Measurements from ENCODE around the gene NXPH1. TPM values are rescaled to one million over a fixed set of nuclear protein-coding genes. Genes with fewer than 3 reads are reported as not detected.

NXPH1 gene
- total RNA-seq, 1 experiment from 2014 or later: 0.59 TPM

DNA sequence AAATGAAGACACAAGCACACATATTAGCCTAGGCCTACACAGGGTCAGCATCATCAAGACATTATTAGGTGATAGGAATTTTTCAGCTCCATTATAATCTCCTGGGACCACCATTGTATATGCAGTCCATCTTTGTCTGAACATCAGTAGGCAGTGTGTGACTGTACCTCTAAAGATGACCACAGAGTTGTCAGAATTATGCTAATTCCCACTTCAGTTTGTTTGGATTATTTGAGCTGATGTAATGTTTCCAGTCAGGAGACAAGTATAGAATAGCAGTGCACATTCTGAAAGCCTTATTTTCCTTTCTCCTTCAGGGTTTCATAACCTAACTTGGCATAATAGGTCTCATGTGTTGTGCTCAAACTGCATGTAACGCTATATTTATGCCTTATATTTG, 306.4 kb downstream of the NXPH1 start (continued):
- TF ChIP-seq, protein P1, sequence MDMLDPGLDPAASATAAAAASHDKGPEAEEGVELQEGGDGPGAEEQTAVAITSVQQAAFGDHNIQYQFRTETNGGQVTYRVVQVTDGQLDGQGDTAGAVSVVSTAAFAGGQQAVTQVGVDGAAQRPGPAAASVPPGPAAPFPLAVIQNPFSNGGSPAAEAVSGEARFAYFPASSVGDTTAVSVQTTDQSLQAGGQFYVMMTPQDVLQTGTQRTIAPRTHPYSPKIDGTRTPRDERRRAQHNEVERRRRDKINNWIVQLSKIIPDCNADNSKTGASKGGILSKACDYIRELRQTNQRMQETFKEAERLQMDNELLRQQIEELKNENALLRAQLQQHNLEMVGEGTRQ (CRISPR knock-in tag; IDR thresholded peaks at IDR 0.05): no peak
- TF ChIP-seq, protein P2, sequence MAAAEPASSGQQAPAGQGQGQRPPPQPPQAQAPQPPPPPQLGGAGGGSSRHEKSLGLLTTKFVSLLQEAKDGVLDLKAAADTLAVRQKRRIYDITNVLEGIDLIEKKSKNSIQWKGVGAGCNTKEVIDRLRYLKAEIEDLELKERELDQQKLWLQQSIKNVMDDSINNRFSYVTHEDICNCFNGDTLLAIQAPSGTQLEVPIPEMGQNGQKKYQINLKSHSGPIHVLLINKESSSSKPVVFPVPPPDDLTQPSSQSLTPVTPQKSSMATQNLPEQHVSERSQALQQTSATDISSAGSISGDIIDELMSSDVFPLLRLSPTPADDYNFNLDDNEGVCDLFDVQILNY (CRISPR knock-in tag; IDR thresholded peaks at IDR 0.05): no peak
- TF ChIP-seq, protein P3, sequence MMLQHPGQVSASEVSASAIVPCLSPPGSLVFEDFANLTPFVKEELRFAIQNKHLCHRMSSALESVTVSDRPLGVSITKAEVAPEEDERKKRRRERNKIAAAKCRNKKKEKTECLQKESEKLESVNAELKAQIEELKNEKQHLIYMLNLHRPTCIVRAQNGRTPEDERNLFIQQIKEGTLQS (CRISPR knock-in tag; conservative IDR thresholded peaks at IDR 0.05): no peak
- TF ChIP-seq MYBL2 (CRISPR knock-in tag; IDR thresholded peaks at IDR 0.05) (no peak), JUN (CRISPR knock-in tag; IDR thresholded peaks at IDR 0.05) (no peak)

DNA sequence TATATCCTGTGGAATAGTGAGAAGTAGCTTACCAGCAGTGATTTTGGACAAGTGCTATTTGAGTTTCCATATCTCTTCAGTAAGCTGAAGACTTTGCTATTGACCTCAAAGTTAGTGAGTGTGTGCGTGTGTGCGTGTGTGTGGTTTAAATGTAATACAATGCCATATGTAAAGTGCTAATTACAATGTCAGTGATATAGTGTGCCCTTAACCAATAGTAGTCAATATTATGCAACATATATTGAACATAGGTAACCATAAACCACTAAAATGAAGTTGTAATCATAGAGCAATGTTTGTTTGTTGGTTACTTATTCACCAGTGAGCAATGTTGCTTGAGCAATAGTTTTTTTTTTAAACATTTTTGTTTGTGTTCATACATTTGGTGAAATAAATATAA, 309.4 kb downstream of the NXPH1 start:
- ChIA-PET POLR2A (no interaction called here), CTCF (no interaction called here)
- no peak overlapping the region for H3K4me3 Mint-ChIP-seq
- TF ChIP-seq EMX1 (CRISPR knock-in tag; IDR thresholded peaks at IDR 0.05) (no peak), NFYB (CRISPR knock-in tag; conservative IDR thresholded peaks at IDR 0.05; ENCODE audit: low read depth) (no peak), TEAD1 (CRISPR knock-in tag; IDR thresholded peaks at IDR 0.05) (no peak), ETV6 (CRISPR knock-in tag; IDR thresholded peaks at IDR 0.05) (no peak), ESRRA (CRISPR knock-in tag; IDR thresholded peaks at IDR 0.05; ENCODE audit: borderline replicate concordance) (no peak), MXD4 (CRISPR knock-in tag; IDR thresholded peaks at IDR 0.05; ENCODE audit: borderline replicate concordance) (no peak), GABPB1 (CRISPR knock-in tag; IDR thresholded peaks at IDR 0.05) (no peak), FOXJ3 (CRISPR knock-in tag; IDR thresholded peaks at IDR 0.05; ENCODE audit: borderline replicate concordance) (no peak), FOXP1 (CRISPR knock-in tag; IDR thresholded peaks at IDR 0.05; ENCODE audit: borderline replicate concordance) (no peak), MYBL2 (CRISPR knock-in tag; IDR thresholded peaks at IDR 0.05) (no peak), ZNF121 (CRISPR knock-in tag; IDR thresholded peaks at IDR 0.05) (no peak)
- TF ChIP-seq, protein P4, sequence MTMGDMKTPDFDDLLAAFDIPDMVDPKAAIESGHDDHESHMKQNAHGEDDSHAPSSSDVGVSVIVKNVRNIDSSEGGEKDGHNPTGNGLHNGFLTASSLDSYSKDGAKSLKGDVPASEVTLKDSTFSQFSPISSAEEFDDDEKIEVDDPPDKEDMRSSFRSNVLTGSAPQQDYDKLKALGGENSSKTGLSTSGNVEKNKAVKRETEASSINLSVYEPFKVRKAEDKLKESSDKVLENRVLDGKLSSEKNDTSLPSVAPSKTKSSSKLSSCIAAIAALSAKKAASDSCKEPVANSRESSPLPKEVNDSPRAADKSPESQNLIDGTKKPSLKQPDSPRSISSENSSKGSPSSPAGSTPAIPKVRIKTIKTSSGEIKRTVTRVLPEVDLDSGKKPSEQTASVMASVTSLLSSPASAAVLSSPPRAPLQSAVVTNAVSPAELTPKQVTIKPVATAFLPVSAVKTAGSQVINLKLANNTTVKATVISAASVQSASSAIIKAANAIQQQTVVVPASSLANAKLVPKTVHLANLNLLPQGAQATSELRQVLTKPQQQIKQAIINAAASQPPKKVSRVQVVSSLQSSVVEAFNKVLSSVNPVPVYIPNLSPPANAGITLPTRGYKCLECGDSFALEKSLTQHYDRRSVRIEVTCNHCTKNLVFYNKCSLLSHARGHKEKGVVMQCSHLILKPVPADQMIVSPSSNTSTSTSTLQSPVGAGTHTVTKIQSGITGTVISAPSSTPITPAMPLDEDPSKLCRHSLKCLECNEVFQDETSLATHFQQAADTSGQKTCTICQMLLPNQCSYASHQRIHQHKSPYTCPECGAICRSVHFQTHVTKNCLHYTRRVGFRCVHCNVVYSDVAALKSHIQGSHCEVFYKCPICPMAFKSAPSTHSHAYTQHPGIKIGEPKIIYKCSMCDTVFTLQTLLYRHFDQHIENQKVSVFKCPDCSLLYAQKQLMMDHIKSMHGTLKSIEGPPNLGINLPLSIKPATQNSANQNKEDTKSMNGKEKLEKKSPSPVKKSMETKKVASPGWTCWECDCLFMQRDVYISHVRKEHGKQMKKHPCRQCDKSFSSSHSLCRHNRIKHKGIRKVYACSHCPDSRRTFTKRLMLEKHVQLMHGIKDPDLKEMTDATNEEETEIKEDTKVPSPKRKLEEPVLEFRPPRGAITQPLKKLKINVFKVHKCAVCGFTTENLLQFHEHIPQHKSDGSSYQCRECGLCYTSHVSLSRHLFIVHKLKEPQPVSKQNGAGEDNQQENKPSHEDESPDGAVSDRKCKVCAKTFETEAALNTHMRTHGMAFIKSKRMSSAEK (CRISPR knock-in tag; IDR thresholded peaks at IDR 0.05; ENCODE audit: borderline replicate concordance): no peak
- TF ChIP-seq, protein P5, sequence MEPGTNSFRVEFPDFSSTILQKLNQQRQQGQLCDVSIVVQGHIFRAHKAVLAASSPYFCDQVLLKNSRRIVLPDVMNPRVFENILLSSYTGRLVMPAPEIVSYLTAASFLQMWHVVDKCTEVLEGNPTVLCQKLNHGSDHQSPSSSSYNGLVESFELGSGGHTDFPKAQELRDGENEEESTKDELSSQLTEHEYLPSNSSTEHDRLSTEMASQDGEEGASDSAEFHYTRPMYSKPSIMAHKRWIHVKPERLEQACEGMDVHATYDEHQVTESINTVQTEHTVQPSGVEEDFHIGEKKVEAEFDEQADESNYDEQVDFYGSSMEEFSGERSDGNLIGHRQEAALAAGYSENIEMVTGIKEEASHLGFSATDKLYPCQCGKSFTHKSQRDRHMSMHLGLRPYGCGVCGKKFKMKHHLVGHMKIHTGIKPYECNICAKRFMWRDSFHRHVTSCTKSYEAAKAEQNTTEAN (CRISPR knock-in tag; IDR thresholded peaks at IDR 0.05): no peak
- TF ChIP-seq, protein P6, sequence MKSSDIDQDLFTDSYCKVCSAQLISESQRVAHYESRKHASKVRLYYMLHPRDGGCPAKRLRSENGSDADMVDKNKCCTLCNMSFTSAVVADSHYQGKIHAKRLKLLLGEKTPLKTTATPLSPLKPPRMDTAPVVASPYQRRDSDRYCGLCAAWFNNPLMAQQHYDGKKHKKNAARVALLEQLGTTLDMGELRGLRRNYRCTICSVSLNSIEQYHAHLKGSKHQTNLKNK (CRISPR knock-in tag; IDR thresholded peaks at IDR 0.05): no peak
- TF ChIP-seq, protein P7, sequence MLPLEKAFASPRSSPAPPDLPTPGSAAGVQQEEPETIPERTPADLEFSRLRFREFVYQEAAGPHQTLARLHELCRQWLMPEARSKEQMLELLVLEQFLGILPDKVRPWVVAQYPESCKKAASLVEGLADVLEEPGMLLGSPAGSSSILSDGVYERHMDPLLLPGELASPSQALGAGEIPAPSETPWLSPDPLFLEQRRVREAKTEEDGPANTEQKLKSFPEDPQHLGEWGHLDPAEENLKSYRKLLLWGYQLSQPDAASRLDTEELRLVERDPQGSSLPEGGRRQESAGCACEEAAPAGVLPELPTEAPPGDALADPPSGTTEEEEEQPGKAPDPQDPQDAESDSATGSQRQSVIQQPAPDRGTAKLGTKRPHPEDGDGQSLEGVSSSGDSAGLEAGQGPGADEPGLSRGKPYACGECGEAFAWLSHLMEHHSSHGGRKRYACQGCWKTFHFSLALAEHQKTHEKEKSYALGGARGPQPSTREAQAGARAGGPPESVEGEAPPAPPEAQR (CRISPR knock-in tag; IDR thresholded peaks at IDR 0.05): no peak
- TF ChIP-seq, protein P8, sequence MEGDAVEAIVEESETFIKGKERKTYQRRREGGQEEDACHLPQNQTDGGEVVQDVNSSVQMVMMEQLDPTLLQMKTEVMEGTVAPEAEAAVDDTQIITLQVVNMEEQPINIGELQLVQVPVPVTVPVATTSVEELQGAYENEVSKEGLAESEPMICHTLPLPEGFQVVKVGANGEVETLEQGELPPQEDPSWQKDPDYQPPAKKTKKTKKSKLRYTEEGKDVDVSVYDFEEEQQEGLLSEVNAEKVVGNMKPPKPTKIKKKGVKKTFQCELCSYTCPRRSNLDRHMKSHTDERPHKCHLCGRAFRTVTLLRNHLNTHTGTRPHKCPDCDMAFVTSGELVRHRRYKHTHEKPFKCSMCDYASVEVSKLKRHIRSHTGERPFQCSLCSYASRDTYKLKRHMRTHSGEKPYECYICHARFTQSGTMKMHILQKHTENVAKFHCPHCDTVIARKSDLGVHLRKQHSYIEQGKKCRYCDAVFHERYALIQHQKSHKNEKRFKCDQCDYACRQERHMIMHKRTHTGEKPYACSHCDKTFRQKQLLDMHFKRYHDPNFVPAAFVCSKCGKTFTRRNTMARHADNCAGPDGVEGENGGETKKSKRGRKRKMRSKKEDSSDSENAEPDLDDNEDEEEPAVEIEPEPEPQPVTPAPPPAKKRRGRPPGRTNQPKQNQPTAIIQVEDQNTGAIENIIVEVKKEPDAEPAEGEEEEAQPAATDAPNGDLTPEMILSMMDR (IDR thresholded peaks at IDR 0.05): no peak
- H3K36me3 Mint-ChIP-seq: no peaks in the 10 kb centered on the region
- DNase-seq (ENCODE audit: low spot score) (no peak), ATAC-seq (no peak)
- H3K27ac Mint-ChIP-seq: no peak overlapping the region
- H3K27me3 Mint-ChIP-seq (ENCODE audit: low read depth): no peaks in the 10 kb centered on the region
- H3K9me3 Mint-ChIP-seq: peaks cover under 1% of the 10 kb centered on the region; the same call in 1 of the 2 replicates
- no peaks in the 10 kb centered on the region for H3K4me1 Mint-ChIP-seq

All from WTC11 (cell line).